PC-3 (cell line): Measurements from ENCODE around the gene TMEM255B. TPM values are rescaled to one million over a fixed set of nuclear protein-coding genes. Genes with fewer than 3 reads are reported as not detected.
A peak's percentile ranks its signal among the peaks of the same experiment; 100 is the strongest.

ENCODE experiments used
- ATAC-seq: fragments of 200-7000 bp; cut with Tn5 transposase; 2 replicates; pipeline ENCODE4 v1.9.1; 2020; ENCODE audit warnings: mild to moderate bottlenecking, moderate library complexity
- BruUV-seq: library from RNA; stranded (reverse); fragments of 400-500 nt; replicated peaks from 2 replicates; lab custom pipeline; 2021; lab: Mats Ljungman, UMichigan
- CTCF ChIA-PET: fragments of 300-600 bp; sonication (Branson Sonifier 250); formaldehyde crosslinking; loops from one replicate; lab custom pipeline; 2022; ENCODE audit warnings: antibody characterized with exemption; lab: Charles Lee
- POLR2A ChIA-PET: fragments of 300-600 bp; sonication (Branson Sonifier 250); formaldehyde crosslinking; loops from one replicate; lab custom pipeline; 2022; ENCODE audit warnings: antibody characterized with exemption; ENCODE audit not compliant: unreplicated experiment; lab: Charles Lee
- DNase-seq: peaks from one replicate; pipeline ENCODE4 v3.0.0-alpha.2; 2015
- H2AFZ ChIP-seq: fragments of 300-600 bp; sonication (generic); 2 replicates; pipeline ENCODE4 v1.6.0; 2016; ENCODE audit warnings: antibody characterized with exemption, low read length
- H3F3A ChIP-seq: fragments of 300-600 bp; sonication (generic); one replicate; pipeline ENCODE4 v1.6.0; 2017; ENCODE audit warnings: antibody characterized with exemption, low read length, control low read depth, mild to moderate bottlenecking; ENCODE audit not compliant: unreplicated experiment
- H3K27ac ChIP-seq: fragments of 300-600 bp; sonication (generic); 2 replicates; pipeline ENCODE4 v1.5.1; 2016; ENCODE audit warnings: mild to moderate bottlenecking, low read length
- H3K27me3 ChIP-seq: fragments of 300-600 bp; sonication (generic); 2 replicates; pipeline ENCODE4 v1.6.1; 2016; ENCODE audit warnings: low read length, mixed read lengths
- H3K36me3 ChIP-seq: fragments of 300-600 bp; sonication (generic); 2 replicates; pipeline ENCODE4 v1.6.1; 2016; ENCODE audit warnings: low read depth, mixed run types, low read length, mixed read lengths
- H3K4me1 ChIP-seq: fragments of 300-600 bp; sonication (generic); 2 replicates; pipeline ENCODE4 v1.5.1; 2016; ENCODE audit warnings: low read length; ENCODE audit not compliant: insufficient read depth
- H3K4me2 ChIP-seq: fragments of 300-600 bp; sonication (generic); 2 replicates; pipeline ENCODE4 v1.6.0; 2016; ENCODE audit warnings: low read length
- H3K4me3 ChIP-seq: fragments of 300-600 bp; sonication (generic); 2 replicates; pipeline ENCODE4 v1.5.1; 2016; ENCODE audit warnings: mild to moderate bottlenecking, low read length, mixed read lengths
- H3K79me2 ChIP-seq: fragments of 300-600 bp; sonication (generic); 2 replicates; pipeline ENCODE4 v1.6.1; 2017; ENCODE audit warnings: low read length, mixed read lengths
- H3K9ac ChIP-seq: fragments of 300-600 bp; sonication (generic); 2 replicates; pipeline ENCODE4 v1.6.0; 2016; ENCODE audit warnings: mild to moderate bottlenecking, low read length
- H3K9me2 ChIP-seq: fragments of 300-600 bp; sonication (generic); replicated peaks from 2 replicates; pipeline ENCODE4 v1.6.1; 2016; ENCODE audit warnings: mixed run types, low read length, mixed read lengths
- H3K9me3 ChIP-seq: fragments of 300-600 bp; sonication (generic); 2 replicates; pipeline ENCODE4 v1.6.1; 2016; ENCODE audit warnings: low read length, mixed read lengths
- H4K20me1 ChIP-seq: fragments of 300-600 bp; sonication (generic); 2 replicates; pipeline ENCODE4 v1.6.1; 2016; ENCODE audit warnings: low read length, mixed read lengths
- CTCF ChIP-seq: fragments of 300-600 bp; sonication (generic); conservative IDR thresholded peaks from 2 replicates; pipeline ENCODE4 v1.5.1; 2017; ENCODE audit warnings: antibody characterized with exemption, low read depth, mild to moderate bottlenecking, low read length
- EZH2 ChIP-seq: fragments of 300-600 bp; sonication (generic); IDR thresholded peaks from one replicate; pipeline ENCODE4 v1.6.1; 2017; ENCODE audit warnings: antibody characterized with exemption, mild to moderate bottlenecking, low read length; ENCODE audit not compliant: unreplicated experiment
- EZH2phosphoT487 ChIP-seq: fragments of 300-600 bp; sonication (generic); IDR thresholded peaks from 2 replicates; pipeline ENCODE4 v1.6.1; 2018; ENCODE audit warnings: mild to moderate bottlenecking, antibody characterized with exemption, low read length, borderline replicate concordance
- intact Hi-C: fragments of 100-400 bp; cut with micrococcal nuclease; formaldehyde crosslinking; loops from 2 replicates; pipeline ENCODE4 v1.9.0; 2023
- total RNA-seq: library from RNA; depleted of rRNA; stranded (reverse); fragments of >200 nt; gene quantifications from 2 replicates; pipeline ENCODE4 v1.2.3, GENCODE V29; 2014

The TMEM255B gene
- total RNA-seq, 1 experiment from 2014 or later = 26.9 TPM

GRCh38 chr13:113860665-113861432 is 101.8 kb downstream of the TMEM255B start:
- no peak for TF ChIP-seq EZH2phosphoT487
- TF ChIP-seq CTCF = no peak
- TF ChIP-seq EZH2 = no peak
- DNase-seq = peak; percentile 11
- H3K27ac ChIP-seq = no peak overlapping the region
- no TSS peak for BruUV-seq
- peaks cover 83% of the 10 kb centered on the region for H3K79me2 ChIP-seq
- no peak overlapping the region for H3K9ac ChIP-seq
- no peak overlapping the region for H3K4me3 ChIP-seq
- H3K9me2 ChIP-seq = no peaks in the 10 kb centered on the region
- CTCF ChIA-PET = no interaction called here
- intact Hi-C loops = loop anchor here (5.0 kb wide), 2 partner anchors 36 to 39 kb away; no protein-coding TSS in a partner anchor
- no peaks in the 10 kb centered on the region for H3K36me3 ChIP-seq
- H3K9me3 ChIP-seq = no peaks in the 10 kb centered on the region
- no peaks in the 10 kb centered on the region for H4K20me1 ChIP-seq
- ATAC-seq = no peak
- H3K27me3 ChIP-seq = no peaks in the 10 kb centered on the region
- peak overlapping the region; percentile 15; the same call in 1 of the 2 replicates for H3K4me2 ChIP-seq
- H3F3A ChIP-seq = no peaks in the 10 kb centered on the region
- POLR2A ChIA-PET = no interaction called here
- H3K4me1 ChIP-seq = peaks cover 11% of the 10 kb centered on the region
- no peak overlapping the region for H2AFZ ChIP-seq

DNA sequence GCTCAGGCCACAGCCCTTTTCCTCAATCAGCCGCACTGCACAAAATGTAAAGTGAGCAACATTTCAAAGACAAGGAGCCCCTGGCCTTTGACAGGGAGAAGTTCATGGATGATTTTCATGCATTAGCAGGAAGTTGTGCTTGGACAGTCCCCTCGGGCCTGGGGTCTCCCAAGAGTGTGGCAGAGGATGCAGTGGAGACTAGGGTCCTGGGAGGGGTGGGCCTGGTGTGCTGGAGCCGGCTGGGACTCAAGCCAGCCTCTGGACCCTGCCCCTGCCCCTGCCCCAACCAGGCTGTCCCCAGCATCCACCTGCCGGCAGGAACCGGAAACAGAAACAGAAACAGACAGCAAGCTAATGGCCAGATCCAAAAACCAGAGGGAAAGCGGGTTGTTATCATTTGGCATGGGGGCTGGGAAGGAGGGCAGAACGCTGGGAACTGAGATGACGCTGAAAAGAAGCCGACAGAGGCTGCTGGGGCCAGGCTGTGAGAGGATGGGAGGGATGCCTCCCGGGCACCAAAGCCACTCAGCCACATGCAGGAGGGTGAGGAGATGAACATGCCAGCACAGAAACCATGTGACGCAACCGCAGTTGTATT is 102.5 kb downstream of the TMEM255B start:
- H3K4me2 ChIP-seq = no peak overlapping the region
- H2AFZ ChIP-seq = no peak overlapping the region
- H3K4me3 ChIP-seq = no peak overlapping the region
- H3K4me1 ChIP-seq = peaks cover 10% of the 10 kb centered on the region
- intact Hi-C loops = loop anchor here (5.0 kb wide), 2 partner anchors 36 to 39 kb away; no protein-coding TSS in a partner anchor
- no peak overlapping the region for H3K27ac ChIP-seq
- POLR2A ChIA-PET = no interaction called here
- no peak for DNase-seq
- CTCF ChIA-PET = no interaction called here
- H3K36me3 ChIP-seq = no peaks in the 10 kb centered on the region
- peaks cover 76% of the 10 kb centered on the region for H3K79me2 ChIP-seq
- no peak for ATAC-seq
- H3F3A ChIP-seq = no peaks in the 10 kb centered on the region
- H4K20me1 ChIP-seq = no peaks in the 10 kb centered on the region
- no peaks in the 10 kb centered on the region for H3K27me3 ChIP-seq
- no TSS peak for BruUV-seq
- H3K9ac ChIP-seq = no peak overlapping the region
- H3K9me2 ChIP-seq = no peaks in the 10 kb centered on the region
- no peak for TF ChIP-seq EZH2
- TF ChIP-seq CTCF = no peak
- TF ChIP-seq EZH2phosphoT487 = no peak
- no peaks in the 10 kb centered on the region for H3K9me3 ChIP-seq
